PC-3 (cell line): Measurements from ENCODE around the gene KCNH1. TPM values are rescaled to one million over a fixed set of nuclear protein-coding genes. Genes with fewer than 3 reads are reported as not detected.

Source experiments
- ATAC-seq: fragments of 200-7000 bp; cut with Tn5 transposase; 2 replicates; pipeline ENCODE4 v1.9.1; 2020; ENCODE audit warnings: mild to moderate bottlenecking, moderate library complexity
- BruUV-seq: library from RNA; stranded (reverse); fragments of 400-500 nt; replicated peaks from 2 replicates; lab custom pipeline; 2021; lab: Mats Ljungman, UMichigan
- CTCF ChIA-PET: fragments of 300-600 bp; sonication (Branson Sonifier 250); formaldehyde crosslinking; loops from one replicate; lab custom pipeline; 2022; ENCODE audit warnings: antibody characterized with exemption; lab: Charles Lee
- POLR2A ChIA-PET: fragments of 300-600 bp; sonication (Branson Sonifier 250); formaldehyde crosslinking; loops from one replicate; lab custom pipeline; 2022; ENCODE audit warnings: antibody characterized with exemption; ENCODE audit not compliant: unreplicated experiment; lab: Charles Lee
- DNase-seq: peaks from one replicate; pipeline ENCODE4 v3.0.0-alpha.2; 2015
- H2AFZ ChIP-seq: fragments of 300-600 bp; sonication (generic); 2 replicates; pipeline ENCODE4 v1.6.0; 2016; ENCODE audit warnings: antibody characterized with exemption, low read length
- H3F3A ChIP-seq: fragments of 300-600 bp; sonication (generic); one replicate; pipeline ENCODE4 v1.6.0; 2017; ENCODE audit warnings: antibody characterized with exemption, low read length, control low read depth, mild to moderate bottlenecking; ENCODE audit not compliant: unreplicated experiment
- H3K27ac ChIP-seq: fragments of 300-600 bp; sonication (generic); 2 replicates; pipeline ENCODE4 v1.5.1; 2016; ENCODE audit warnings: mild to moderate bottlenecking, low read length
- H3K27me3 ChIP-seq: fragments of 300-600 bp; sonication (generic); 2 replicates; pipeline ENCODE4 v1.6.1; 2016; ENCODE audit warnings: low read length, mixed read lengths
- H3K36me3 ChIP-seq: fragments of 300-600 bp; sonication (generic); 2 replicates; pipeline ENCODE4 v1.6.1; 2016; ENCODE audit warnings: low read depth, mixed run types, low read length, mixed read lengths
- H3K4me1 ChIP-seq: fragments of 300-600 bp; sonication (generic); 2 replicates; pipeline ENCODE4 v1.5.1; 2016; ENCODE audit warnings: low read length; ENCODE audit not compliant: insufficient read depth
- H3K4me2 ChIP-seq: fragments of 300-600 bp; sonication (generic); 2 replicates; pipeline ENCODE4 v1.6.0; 2016; ENCODE audit warnings: low read length
- H3K4me3 ChIP-seq: fragments of 300-600 bp; sonication (generic); 2 replicates; pipeline ENCODE4 v1.5.1; 2016; ENCODE audit warnings: mild to moderate bottlenecking, low read length, mixed read lengths
- H3K79me2 ChIP-seq: fragments of 300-600 bp; sonication (generic); 2 replicates; pipeline ENCODE4 v1.6.1; 2017; ENCODE audit warnings: low read length, mixed read lengths
- H3K9ac ChIP-seq: fragments of 300-600 bp; sonication (generic); 2 replicates; pipeline ENCODE4 v1.6.0; 2016; ENCODE audit warnings: mild to moderate bottlenecking, low read length
- H3K9me2 ChIP-seq: fragments of 300-600 bp; sonication (generic); replicated peaks from 2 replicates; pipeline ENCODE4 v1.6.1; 2016; ENCODE audit warnings: mixed run types, low read length, mixed read lengths
- H3K9me3 ChIP-seq: fragments of 300-600 bp; sonication (generic); 2 replicates; pipeline ENCODE4 v1.6.1; 2016; ENCODE audit warnings: low read length, mixed read lengths
- H4K20me1 ChIP-seq: fragments of 300-600 bp; sonication (generic); 2 replicates; pipeline ENCODE4 v1.6.1; 2016; ENCODE audit warnings: low read length, mixed read lengths
- EZH2 ChIP-seq: fragments of 300-600 bp; sonication (generic); IDR thresholded peaks from one replicate; pipeline ENCODE4 v1.6.1; 2017; ENCODE audit warnings: antibody characterized with exemption, mild to moderate bottlenecking, low read length; ENCODE audit not compliant: unreplicated experiment
- EZH2phosphoT487 ChIP-seq: fragments of 300-600 bp; sonication (generic); IDR thresholded peaks from 2 replicates; pipeline ENCODE4 v1.6.1; 2018; ENCODE audit warnings: mild to moderate bottlenecking, antibody characterized with exemption, low read length, borderline replicate concordance
- intact Hi-C: fragments of 100-400 bp; cut with micrococcal nuclease; formaldehyde crosslinking; loops from 2 replicates; pipeline ENCODE4 v1.9.0; 2023
- total RNA-seq: library from RNA; depleted of rRNA; stranded (reverse); fragments of >200 nt; gene quantifications from 2 replicates; pipeline ENCODE4 v1.2.3, GENCODE V29; 2014
- TF ChIP-seq, protein P1 (sequence below): fragments of 300-600 bp; sonication (generic); conservative IDR thresholded peaks from 2 replicates; pipeline ENCODE4 v1.5.1; 2017; ENCODE audit warnings: antibody characterized with exemption, low read depth, mild to moderate bottlenecking, low read length

KCNH1 gene
- total RNA-seq, 1 experiment from 2014 or later = not detected

DNA sequence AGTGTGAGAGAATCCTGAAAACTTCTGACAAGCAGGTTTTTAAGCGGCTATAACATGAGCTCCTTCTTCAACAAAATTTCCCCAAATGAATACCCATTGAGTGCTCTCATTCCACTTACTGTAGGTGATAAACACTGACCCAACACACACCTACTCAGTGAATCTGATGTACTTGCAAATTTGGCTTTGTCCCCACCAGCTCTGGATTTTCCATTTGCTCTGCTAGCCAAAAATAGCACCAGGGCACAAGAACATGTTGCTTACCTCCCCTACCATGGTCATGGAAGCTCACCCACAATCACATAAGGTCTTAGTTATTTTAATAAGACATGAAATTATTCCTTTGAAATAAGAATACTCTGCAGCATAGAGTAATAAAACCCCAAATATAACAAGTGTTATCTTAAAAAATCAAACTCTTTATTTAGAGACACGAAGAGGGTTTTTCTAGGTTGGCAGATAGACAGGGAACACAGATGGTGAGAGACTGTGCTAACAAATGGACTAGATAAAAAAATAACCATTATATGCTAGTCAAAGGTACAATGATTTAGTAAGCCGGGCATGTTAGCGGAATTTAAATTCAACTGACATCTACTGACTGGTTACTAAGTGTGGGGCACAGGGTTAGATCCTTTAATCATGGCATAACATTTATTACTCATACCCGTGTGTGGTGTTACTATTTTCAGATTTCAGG is 291.9 kb downstream of the KCNH1 start:
- Histone ChIP-seq H3F3A (no peaks in the 10 kb centered on the region), H2AFZ (no peak overlapping the region), H3K4me2 (no peak overlapping the region), H3K9ac (no peak overlapping the region), H3K27me3 (peaks cover 18% of the 10 kb centered on the region; the same call in 1 of the 2 replicates), H3K79me2 (no peaks in the 10 kb centered on the region), H3K27ac (no peak overlapping the region), H3K9me3 (no peaks in the 10 kb centered on the region), H3K4me1 (no peaks in the 10 kb centered on the region), H3K9me2 (no peaks in the 10 kb centered on the region), H3K36me3 (no peaks in the 10 kb centered on the region), H3K4me3 (no peak overlapping the region), H4K20me1 (no peaks in the 10 kb centered on the region)
- no peak for TF ChIP-seq EZH2phosphoT487
- TF ChIP-seq, protein P1, sequence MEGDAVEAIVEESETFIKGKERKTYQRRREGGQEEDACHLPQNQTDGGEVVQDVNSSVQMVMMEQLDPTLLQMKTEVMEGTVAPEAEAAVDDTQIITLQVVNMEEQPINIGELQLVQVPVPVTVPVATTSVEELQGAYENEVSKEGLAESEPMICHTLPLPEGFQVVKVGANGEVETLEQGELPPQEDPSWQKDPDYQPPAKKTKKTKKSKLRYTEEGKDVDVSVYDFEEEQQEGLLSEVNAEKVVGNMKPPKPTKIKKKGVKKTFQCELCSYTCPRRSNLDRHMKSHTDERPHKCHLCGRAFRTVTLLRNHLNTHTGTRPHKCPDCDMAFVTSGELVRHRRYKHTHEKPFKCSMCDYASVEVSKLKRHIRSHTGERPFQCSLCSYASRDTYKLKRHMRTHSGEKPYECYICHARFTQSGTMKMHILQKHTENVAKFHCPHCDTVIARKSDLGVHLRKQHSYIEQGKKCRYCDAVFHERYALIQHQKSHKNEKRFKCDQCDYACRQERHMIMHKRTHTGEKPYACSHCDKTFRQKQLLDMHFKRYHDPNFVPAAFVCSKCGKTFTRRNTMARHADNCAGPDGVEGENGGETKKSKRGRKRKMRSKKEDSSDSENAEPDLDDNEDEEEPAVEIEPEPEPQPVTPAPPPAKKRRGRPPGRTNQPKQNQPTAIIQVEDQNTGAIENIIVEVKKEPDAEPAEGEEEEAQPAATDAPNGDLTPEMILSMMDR = no peak
- TF ChIP-seq EZH2 = no peak
- POLR2A ChIA-PET = no interaction called here
- DNase-seq = no peak
- no peak for ATAC-seq
- intact Hi-C loops = no loop called here
- CTCF ChIA-PET = no interaction called here
- no TSS peak for BruUV-seq

GRCh38 chr1:210830034-210831028 is 303.6 kb downstream of the KCNH1 start:
- TF ChIP-seq, protein P1 = no peak
- TF ChIP-seq EZH2phosphoT487 = no peak
- no peak for TF ChIP-seq EZH2
- Histone ChIP-seq H3K4me2 (no peak overlapping the region), H3K36me3 (no peaks in the 10 kb centered on the region), H3K27me3 (peaks cover 9% of the 10 kb centered on the region; the same call in 1 of the 2 replicates), H3K79me2 (no peaks in the 10 kb centered on the region), H3F3A (no peaks in the 10 kb centered on the region), H3K4me1 (no peaks in the 10 kb centered on the region), H4K20me1 (no peaks in the 10 kb centered on the region), H2AFZ (no peak overlapping the region), H3K4me3 (no peak overlapping the region), H3K9ac (no peak overlapping the region), H3K27ac (no peak overlapping the region), H3K9me3 (no peaks in the 10 kb centered on the region), H3K9me2 (no peaks in the 10 kb centered on the region)
- DNase-seq = no peak
- BruUV-seq = no TSS peak
- intact Hi-C loops = no loop called here
- ATAC-seq = no peak
- ChIA-PET POLR2A (no interaction called here), CTCF (no interaction called here)
